A549 (cell line): Measurements from ENCODE around the gene CD48. TPM values are rescaled to one million over a fixed set of nuclear protein-coding genes. Genes with fewer than 3 reads are reported as not detected.

Experiments
- ATAC-seq, 2 experiments: fragments of 200-7000 bp in 1 of 2; fragments of >200 bp in 1 of 2; cut with Nextera tagmentation in 1 of 2; cut with Tn5 transposase in 1 of 2; 3 replicates each; pipeline versions ENCODE4 v1.8.0 to v1.9.1; 2018 to 2020; ENCODE audit warnings: mild to moderate bottlenecking in 1 of 2, moderate library complexity in 1 of 2
- CTCF ChIA-PET: fragments of 300-600 bp; sonication (Branson Sonifier 250); formaldehyde crosslinking; extraction: SDS; loops from one replicate; lab custom pipeline; 2021; ENCODE audit warnings: antibody characterized with exemption, inconsistent platforms; lab: Yijun Ruan, JAX
- POLR2A ChIA-PET: fragments of 350-600 bp; formaldehyde crosslinking; extraction: SDS; loops from one replicate; lab custom pipeline; 2021; ENCODE audit warnings: antibody characterized with exemption, inconsistent platforms; lab: Yijun Ruan, JAX
- DNase-seq, 2 experiments: peaks; one replicate each; pipeline versions ENCODE4 v3.0.0 to v3.0.0-alpha.2; 2011 to 2016; ENCODE audit warnings: low read depth in 1 of 2, low spot score in 1 of 2
- FAIRE-seq: peaks from 2 replicates; lab custom pipeline; 2011; peaks lifted over from hg19 to GRCh38; lab: Jason Lieb, UNC
- H3K27ac ChIP-seq, 2 experiments: fragments of >200 bp; sonication (Bioruptor Twin); formaldehyde crosslinking; 3 replicates each; pipeline ENCODE4 v1.5.1; 2016 to 2017
- H3K4me1 ChIP-seq: fragments of >200 bp; sonication (Bioruptor Twin); formaldehyde crosslinking; 3 replicates; pipeline ENCODE4 v1.6.1; 2016
- H3K4me2 ChIP-seq: fragments of >200 bp; sonication (Bioruptor Twin); formaldehyde crosslinking; 3 replicates; pipeline ENCODE4 v1.6.1; 2016
- H3K4me3 ChIP-seq: fragments of >200 bp; sonication (Bioruptor Twin); formaldehyde crosslinking; 3 replicates; pipeline ENCODE4 v1.5.1; 2016
- H3K9me3 ChIP-seq: fragments of >200 bp; sonication (Bioruptor Twin); formaldehyde crosslinking; 3 replicates; pipeline ENCODE4 v1.6.1; 2016
- CBX2 ChIP-seq: fragments of 200-600 bp; sonication (generic); IDR thresholded peaks from 2 replicates; pipeline ENCODE4 v1.6.1; 2016; ENCODE audit warnings: low read depth, mild to moderate bottlenecking, borderline replicate concordance
- CTCF ChIP-seq: fragments of >200 bp; sonication (Bioruptor Twin); formaldehyde crosslinking; IDR thresholded peaks from 3 replicates; pipeline ENCODE4 v1.5.1; 2016
- EP300 ChIP-seq, 2 experiments: fragments of >200 bp; sonication (Bioruptor Twin); formaldehyde crosslinking; IDR thresholded peaks; 2 replicates in 1 of 2; 3 replicates in 1 of 2; pipeline ENCODE4 v1.6.1; 2016 to 2017
- FOSB ChIP-seq: fragments of 250-450 bp; sonication (Bioruptor Pico); IDR thresholded peaks from 2 replicates; pipeline ENCODE4 v1.5.0; 2020; ENCODE audit warnings: mild to moderate bottlenecking, moderate library complexity
- FOSL2 ChIP-seq, 2 experiments: fragments of 450-650 bp in 1 of 2; fragments of >200 bp in 1 of 2; sonication (Bioruptor Twin) in 1 of 2; formaldehyde crosslinking; IDR thresholded peaks; 2 replicates each; pipeline versions ENCODE4 v1.5.0 to v1.6.1; 2016 to 2020; ENCODE audit warnings: mild to moderate bottlenecking in 1 of 2, moderate library complexity in 1 of 2
- FOXS1 ChIP-seq: fragments of 250-450 bp; sonication (Bioruptor Pico); IDR thresholded peaks from 2 replicates; pipeline ENCODE4 v1.5.0; 2020; ENCODE audit warnings: mild to moderate bottlenecking, moderate library complexity
- GATA3 ChIP-seq: IDR thresholded peaks from 2 replicates; pipeline ENCODE4 v1.6.1; 2012; ENCODE audit warnings: borderline replicate concordance
- HMGXB4 ChIP-seq: fragments of 250-450 bp; sonication (Bioruptor Pico); IDR thresholded peaks from 2 replicates; pipeline ENCODE4 v1.5.0; 2021; ENCODE audit warnings: mild to moderate bottlenecking, moderate library complexity, borderline replicate concordance
- HOXB5 ChIP-seq: fragments of 250-450 bp; sonication (Bioruptor Pico); IDR thresholded peaks from 2 replicates; pipeline ENCODE4 v1.5.0; 2020; ENCODE audit warnings: mild to moderate bottlenecking, moderate library complexity
- MYC ChIP-seq: IDR thresholded peaks from 2 replicates; pipeline ENCODE4 v1.6.1; 2012; ENCODE audit warnings: mild to moderate bottlenecking, inconsistent platforms, low read length, improper control_type of control experiment, borderline replicate concordance
- NR3C1 ChIP-seq: fragments of >200 bp; sonication (Bioruptor Twin); formaldehyde crosslinking; IDR thresholded peaks from 3 replicates; pipeline ENCODE4 v1.6.1; 2017
- PBX3 ChIP-seq: IDR thresholded peaks from 2 replicates; pipeline ENCODE4 v1.6.1; 2012
- PHF8 ChIP-seq: fragments of 200-600 bp; sonication (generic); IDR thresholded peaks from 2 replicates; pipeline ENCODE4 v1.6.1; 2016; ENCODE audit warnings: low read depth, mild to moderate bottlenecking, antibody characterized with exemption, moderate library complexity, borderline replicate concordance
- RAD21 ChIP-seq, 2 experiments: fragments of >200 bp in 1 of 2; sonication (Bioruptor Twin) in 1 of 2; formaldehyde crosslinking in 1 of 2; IDR thresholded peaks in 1 of 2; conservative IDR thresholded peaks in 1 of 2; 2 replicates in 1 of 2; 3 replicates in 1 of 2; pipeline ENCODE4 v1.6.1; 2012 to 2018; ENCODE audit warnings: inconsistent platforms in 1 of 2
- RARB ChIP-seq: fragments of 250-450 bp; sonication (Bioruptor Pico); IDR thresholded peaks from 2 replicates; pipeline ENCODE4 v1.8.0; 2021; ENCODE audit warnings: mild to moderate bottlenecking, moderate library complexity
- REST ChIP-seq: fragments of 200-600 bp; sonication (generic); IDR thresholded peaks from 2 replicates; pipeline ENCODE4 v1.6.1; 2016; ENCODE audit warnings: antibody characterized with exemption, mild to moderate bottlenecking, moderate library complexity
- RFX5 ChIP-seq: fragments of 450-650 bp; IDR thresholded peaks from 2 replicates; pipeline ENCODE4 v1.7.1; 2014; ENCODE audit warnings: antibody characterized with exemption, mild to moderate bottlenecking, moderate library complexity
- USF2 ChIP-seq: fragments of 450-650 bp; IDR thresholded peaks from 2 replicates; pipeline ENCODE4 v1.6.1; 2014; ENCODE audit warnings: antibody characterized with exemption
- WGBS: methylation state at CpG from one replicate; pipeline ENCODE4 v1.1.6; 2017; ENCODE audit errors: missing lambda C conversion rate; 5-methylcytosine and 5-hydroxymethylcytosine counted together
- polyA plus RNA-seq, 4 experiments: library from polyadenylated mRNA; depleted of rRNA in 3 of 4; stranded (reverse); fragments of >200 nt; fragmentation: RNase III in 1 of 4; extraction: RNeasy Plus Mini Kit Qiagen cat#74134 plus additional on column Dnase treatment in 1 of 4; gene quantifications; 2 replicates in 3 of 4; 3 replicates in 1 of 4; pipeline ENCODE4 v1.2.3, GENCODE V29; 2011 to 2017

CD48 gene
- polyA plus RNA-seq, 2 of the 4 experiments (the other 2 are of a cell fraction) = not detected

GRCh38 chr1:160676869-160677597 is 34.6 kb downstream of the CD48 start:
- Histone ChIP-seq H3K9me3 (no peaks in the 10 kb centered on the region), H3K4me2 (no peak overlapping the region), H3K4me3 (no peak overlapping the region), H3K4me1 (no peaks in the 10 kb centered on the region), H3K27ac (no peak overlapping the region)
- DNase-seq (no peak), ATAC-seq (no peak), FAIRE-seq (no peak)
- ChIA-PET POLR2A (no interaction called here), CTCF (interaction anchor here (1.6 to 1.7 kb wide), 2 partner anchors 275 to 277 kb away, joined by 4 to 7 read pairs; no protein-coding TSS in a partner anchor)
- TF ChIP-seq CTCF (no peak), FOSB (no peak), MYC (no peak), FOSL2 (IDR thresholded peaks at IDR 0.05) (no peak), FOSL2 (CRISPR knock-in tag; IDR thresholded peaks at IDR 0.05) (no peak), HMGXB4 (CRISPR knock-in tag) (no peak), USF2 (no peak), RAD21 (conservative IDR thresholded peaks at IDR 0.05 in 1 of 2, IDR thresholded peaks at IDR 0.05 in 1 of 2) (no peak), EP300 (IDR thresholded peaks at IDR 0.05) (no peak), PBX3 (no peak), FOXS1 (CRISPR knock-in tag) (no peak), PHF8 (no peak), HOXB5 (no peak), RFX5 (no peak), NR3C1 (no peak), RARB (no peak), GATA3 (no peak), CBX2 (no peak), REST (no peak)
- WGBS = 63% methylated on average over 13 of the region's 13 CpGs
